Retinal pigment epithelial cell (primary cell): ENCODE data around the gene TCFL5.

Experiments used
- DNase-seq: peaks from one replicate; pipeline ENCODE4 v3.0.0-alpha.2; 2010; ENCODE audit warnings: low read depth
- H3K4me3 ChIP-seq: 2 replicates; pipeline ENCODE4 v1.5.1; 2011; ENCODE audit warnings: mild to moderate bottlenecking, low read length, control low read depth, moderate library complexity
- CTCF ChIP-seq: conservative IDR thresholded peaks from 2 replicates; pipeline ENCODE4 v1.5.1; 2011; ENCODE audit warnings: low read depth, low read length, control low read depth, inconsistent platforms

Gene TCFL5

GRCh38 chr20:62900052-62900691 lies 38.5 kb upstream of the TCFL5 start:
- DNase-seq = no peak
- TF ChIP-seq CTCF = peak; percentile 90

GRCh38 chr20:62899633-62900051 lies 38.0 kb upstream of the TCFL5 start:
- DNase-seq = no peak
- TF ChIP-seq CTCF = peak; percentile 45
- no peak overlapping the region for H3K4me3 ChIP-seq

More at GRCh38 chr20:62900052-62900691, 38.5 kb upstream of the TCFL5 start:
- no peak overlapping the region for H3K4me3 ChIP-seq

GRCh38 chr20:62898970-62899632 lies 37.5 kb upstream of the TCFL5 start:
- no peak for DNase-seq
- TF ChIP-seq CTCF = no peak
- no peak overlapping the region for H3K4me3 ChIP-seq

- no peak for DNase-seq
- no peak overlapping the region for H3K4me3 ChIP-seq
- TF ChIP-seq CTCF = no peak
These were observed 36.7 kb upstream of the TCFL5 start for GRCh38 chr20:62898093-62898964.

- no peak overlapping the region for H3K4me3 ChIP-seq
- TF ChIP-seq CTCF = no peak
- DNase-seq = no peak
These were observed 36.0 kb upstream of the TCFL5 start for GRCh38 chr20:62897666-62898065.

GRCh38 chr20:62896526-62896925 lies 34.9 kb upstream of the TCFL5 start:
- DNase-seq = no peak

More at GRCh38 chr20:62896526-62896925, 34.9 kb upstream of the TCFL5 start:
- H3K4me3 ChIP-seq = no peak overlapping the region
- no peak for TF ChIP-seq CTCF
